Neural progenitor cell (in vitro differentiated cells): Measurements from ENCODE around the gene TEAD2.

Experiments used
- CTCF ChIP-seq: fragments of 200-600 bp; sonication (generic); IDR thresholded peaks from 2 replicates; pipeline ENCODE4 v1.5.1; 2017; ENCODE audit warnings: antibody characterized with exemption, mild to moderate bottlenecking
- EZH2 ChIP-seq: fragments of 200-600 bp; sonication (generic); IDR thresholded peaks from 2 replicates; pipeline ENCODE4 v1.6.1; 2017; ENCODE audit warnings: antibody characterized with exemption, mild to moderate bottlenecking, moderate library complexity
- EZH2phosphoT487 ChIP-seq: fragments of 200-600 bp; sonication (generic); IDR thresholded peaks from 2 replicates; pipeline ENCODE4 v1.6.1; 2017; ENCODE audit warnings: antibody characterized with exemption

GRCh38 chr19:49335071-49335783, 27.0 kb downstream of the TEAD2 start, which contains the start of gene CD37:
- no peak for TF ChIP-seq CTCF
- no peak for TF ChIP-seq EZH2
- TF ChIP-seq EZH2phosphoT487 = no peak
